HepG2 (cell line): ENCODE data around the gene ARHGEF16. TPM values are rescaled to one million over a fixed set of nuclear protein-coding genes. Genes with fewer than 3 reads are reported as not detected.

Experiments
- ATAC-seq: fragments of 200-7000 bp; cut with Tn5 transposase; 3 replicates; pipeline ENCODE4 v1.9.1; 2020; ENCODE audit warnings: mild to moderate bottlenecking, moderate library complexity
- BruUV-seq: library from RNA; stranded (reverse); fragments of 400-500 nt; replicated peaks from 2 replicates; lab custom pipeline; 2021; lab: Mats Ljungman, UMichigan
- CTCF ChIA-PET: fragments of 300-600 bp; formaldehyde crosslinking; extraction: SDS; loops from one replicate; lab custom pipeline; 2021; ENCODE audit warnings: low total read pairs, inconsistent platforms, low intra/inter-chr PET ratio; lab: Yijun Ruan, JAX
- POLR2A ChIA-PET: fragments of 350-600 bp; sonication (Branson Sonifier 250); formaldehyde crosslinking; loops from one replicate; lab custom pipeline; 2020; ENCODE audit warnings: antibody characterized with exemption, inconsistent platforms; lab: Yijun Ruan, JAX
- DNase-seq: peaks from one replicate; pipeline ENCODE4 v3.0.0-alpha.2; 2015; ENCODE audit warnings: low spot score
- FAIRE-seq: peaks from 3 replicates; lab custom pipeline; 2011; peaks lifted over from hg19 to GRCh38; lab: Jason Lieb, UNC
- H2AFZ ChIP-seq: one replicate; pipeline ENCODE4 v1.6.1; 2011; ENCODE audit warnings: low read length, inconsistent platforms
- H3K27ac ChIP-seq: fragments of 300-600 bp; 3 replicates; pipeline ENCODE4 v1.8.0; 2011; ENCODE audit warnings: mixed run types, mild to moderate bottlenecking, mixed read lengths, low read length, inconsistent platforms; ENCODE audit not compliant: insufficient read depth; ENCODE audit errors: extremely low read length
- H3K27me3 ChIP-seq, 2 experiments: fragments of 200-600 bp in 1 of 2; 2 replicates in 1 of 2; 3 replicates in 1 of 2; pipeline versions ENCODE4 v1.6.0 to v1.8.0; 2011; ENCODE audit warnings: low read length in 2 of 2, mild to moderate bottlenecking in 2 of 2, moderate library complexity in 2 of 2, inconsistent platforms in 1 of 2; ENCODE audit not compliant: insufficient read depth in 2 of 2, control insufficient read depth in 1 of 2
- H3K36me3 ChIP-seq, 2 experiments: fragments of 200-600 bp in 1 of 2; replicated peaks in 1 of 2; 2 replicates in 1 of 2; 3 replicates in 1 of 2; pipeline versions ENCODE4 v1.5.1 to v1.8.0; 2011; ENCODE audit warnings: low read length in 2 of 2, inconsistent platforms in 1 of 2; ENCODE audit not compliant: insufficient read depth in 2 of 2, control insufficient read depth in 1 of 2
- H3K4me1 ChIP-seq: 2 replicates; pipeline ENCODE4 v1.5.1; 2012; ENCODE audit warnings: low read length, inconsistent platforms; ENCODE audit not compliant: insufficient read depth
- H3K4me2 ChIP-seq: 2 replicates; pipeline ENCODE4 v1.6.0; 2011; ENCODE audit warnings: low read depth, low read length, inconsistent platforms
- H3K4me3 ChIP-seq, 3 experiments: fragments of 200-600 bp in 1 of 3; sonication (generic), shearing (Covaris generic) in 1 of 3; replicated peaks in 1 of 3; 2 replicates each; pipeline ENCODE4 v1.5.1; 2011 to 2016; ENCODE audit warnings: low read length in 3 of 3, inconsistent platforms in 2 of 3, low read depth in 2 of 3, mild to moderate bottlenecking in 2 of 3, control low read depth in 1 of 3, mixed read lengths in 1 of 3; ENCODE audit not compliant: insufficient read depth in 1 of 3
- H3K79me2 ChIP-seq: one replicate; pipeline ENCODE4 v1.6.1; 2011; ENCODE audit warnings: low read length, inconsistent platforms; ENCODE audit not compliant: insufficient read depth
- H3K9ac ChIP-seq: 2 replicates; pipeline ENCODE4 v1.6.0; 2011; ENCODE audit warnings: mild to moderate bottlenecking, low read depth, low read length, inconsistent platforms; ENCODE audit not compliant: insufficient read depth
- H3K9me3 ChIP-seq: 2 replicates; pipeline ENCODE4 v1.5.1; 2012; ENCODE audit warnings: mild to moderate bottlenecking, low read length
- H4K20me1 ChIP-seq: 2 replicates; pipeline ENCODE4 v1.6.0; 2011; ENCODE audit warnings: inconsistent platforms, mild to moderate bottlenecking, low read length, moderate library complexity; ENCODE audit not compliant: insufficient read depth
- ARNTL ChIP-seq: sonication (generic); formaldehyde crosslinking; IDR thresholded peaks from 2 replicates; pipeline ENCODE4 v1.4.0; 2020; ENCODE audit warnings: mild to moderate bottlenecking, missing genetic modification reagents
- ATF3 ChIP-seq: sonication (generic); formaldehyde crosslinking; IDR thresholded peaks from 2 replicates; pipeline ENCODE4 v1.4.0; 2020; ENCODE audit warnings: missing genetic modification reagents
- FOXK1 ChIP-seq: sonication (generic); formaldehyde crosslinking; IDR thresholded peaks from 2 replicates; pipeline ENCODE4 v1.4.0; 2020; ENCODE audit warnings: low read depth, missing genetic modification reagents, borderline replicate concordance
- GABPB1 ChIP-seq: IDR thresholded peaks from 2 replicates; pipeline ENCODE4 v1.6.1; 2016; ENCODE audit warnings: mild to moderate bottlenecking, missing genetic modification reagents, moderate library complexity, missing compliant biosample characterization
- HIVEP1 ChIP-seq: sonication (generic); formaldehyde crosslinking; IDR thresholded peaks from 2 replicates; pipeline ENCODE4 v1.4.0; 2020; ENCODE audit warnings: mild to moderate bottlenecking, missing genetic modification reagents
- HNF4A ChIP-seq: sonication (generic); formaldehyde crosslinking; IDR thresholded peaks from 2 replicates; pipeline ENCODE4 v1.4.0; 2020; ENCODE audit warnings: missing genetic modification reagents
- REL ChIP-seq: sonication (generic); formaldehyde crosslinking; conservative IDR thresholded peaks from 2 replicates; pipeline ENCODE4 v1.8.0; 2022; ENCODE audit warnings: mild to moderate bottlenecking, missing genetic modification reagents, moderate library complexity
- RXRA ChIP-seq: sonication (generic); formaldehyde crosslinking; IDR thresholded peaks from 2 replicates; pipeline ENCODE4 v1.5.1; 2020; ENCODE audit warnings: missing genetic modification reagents
- TFDP1 ChIP-seq: IDR thresholded peaks from 2 replicates; pipeline ENCODE4 v1.6.1; 2016; ENCODE audit warnings: missing compliant biosample characterization, missing genetic modification reagents, borderline replicate concordance
- ZNF232 ChIP-seq: sonication (generic); formaldehyde crosslinking; IDR thresholded peaks from 2 replicates; pipeline ENCODE4 v1.4.0; 2020; ENCODE audit warnings: missing genetic modification reagents, borderline replicate concordance
- ZNF282 ChIP-seq: fragments of 450-650 bp; IDR thresholded peaks from 2 replicates; pipeline ENCODE4 v1.6.1; 2018; ENCODE audit not compliant: partially characterized antibody
- ZNF563 ChIP-seq: sonication (generic); formaldehyde crosslinking; IDR thresholded peaks from 2 replicates; pipeline ENCODE4 v1.8.0; 2022; ENCODE audit warnings: mild to moderate bottlenecking, moderate library complexity, missing genetic modification reagents
- ZNF580 ChIP-seq: IDR thresholded peaks from 2 replicates; pipeline ENCODE4 v1.6.1; 2016; ENCODE audit warnings: low read depth, borderline replicate concordance
- ZNF740 ChIP-seq: sonication (generic); formaldehyde crosslinking; IDR thresholded peaks from 2 replicates; pipeline ENCODE4 v1.4.0; 2020; ENCODE audit warnings: missing genetic modification reagents
- WGBS: methylation state at CpG from one replicate; pipeline ENCODE4 v1.1.6; 2017; ENCODE audit warnings: low lambda C conversion rate; 5-methylcytosine and 5-hydroxymethylcytosine counted together
- in situ Hi-C: cut with HindIII; loops from 2 replicates; pipeline ENCODE4 v1.10.0; 2017; ENCODE audit warnings: low pct_unique_long_range_greater_than_20kb; ENCODE audit not compliant: extremely low pct_ligation_motif_present
- intact Hi-C: fragments of 100-400 bp; cut with micrococcal nuclease; formaldehyde crosslinking; loops from one replicate; pipeline ENCODE4 v1.10.0; 2022; ENCODE audit not compliant: unreplicated experiment
- polyA plus RNA-seq, 8 experiments: library from polyadenylated mRNA; depleted of rRNA in 3 of 8; stranded (reverse) in 7 of 8; unstranded in 1 of 8; fragments of >200 nt; fragmentation: Illumina TruSeq in 4 of 8; extraction: Trizol in 4 of 8; gene quantifications; 2 replicates each; pipeline versions ENCODE4 v1.2.1 to v1.2.3, GENCODE V29; 2011 to 2016; ENCODE audit warnings: low read depth in 4 of 8, missing spikeins in 1 of 8, mixed read lengths in 1 of 8; ENCODE audit not compliant: insufficient read depth in 1 of 8
- total RNA-seq, 5 experiments: library from RNA; depleted of rRNA; stranded (reverse); fragments of >200 nt; fragmentation: Illumina TruSeq; extraction: Trizol; gene quantifications; 2 replicates each; pipeline ENCODE4 v1.2.3, GENCODE V29; 2016; ENCODE audit warnings: low read depth in 1 of 5
- TF ChIP-seq, protein P1 (sequence below): IDR thresholded peaks from 2 replicates; pipeline ENCODE4 v1.4.0; 2020; ENCODE audit warnings: mild to moderate bottlenecking, missing genetic modification reagents
- TF ChIP-seq, protein P2 (sequence below): sonication (generic); formaldehyde crosslinking; IDR thresholded peaks from 2 replicates; pipeline ENCODE4 v1.4.0; 2020; ENCODE audit warnings: missing genetic modification reagents, borderline replicate concordance

ARHGEF16 gene
- total and polyA plus RNA-seq, 2 of the 13 experiments (the other 11 are each of a cell fraction or from before 2014, with no cell fraction given), result 20.3 to 39.9 TPM

- FAIRE-seq, result peak; percentile 57
- TF ChIP-seq, protein P1, sequence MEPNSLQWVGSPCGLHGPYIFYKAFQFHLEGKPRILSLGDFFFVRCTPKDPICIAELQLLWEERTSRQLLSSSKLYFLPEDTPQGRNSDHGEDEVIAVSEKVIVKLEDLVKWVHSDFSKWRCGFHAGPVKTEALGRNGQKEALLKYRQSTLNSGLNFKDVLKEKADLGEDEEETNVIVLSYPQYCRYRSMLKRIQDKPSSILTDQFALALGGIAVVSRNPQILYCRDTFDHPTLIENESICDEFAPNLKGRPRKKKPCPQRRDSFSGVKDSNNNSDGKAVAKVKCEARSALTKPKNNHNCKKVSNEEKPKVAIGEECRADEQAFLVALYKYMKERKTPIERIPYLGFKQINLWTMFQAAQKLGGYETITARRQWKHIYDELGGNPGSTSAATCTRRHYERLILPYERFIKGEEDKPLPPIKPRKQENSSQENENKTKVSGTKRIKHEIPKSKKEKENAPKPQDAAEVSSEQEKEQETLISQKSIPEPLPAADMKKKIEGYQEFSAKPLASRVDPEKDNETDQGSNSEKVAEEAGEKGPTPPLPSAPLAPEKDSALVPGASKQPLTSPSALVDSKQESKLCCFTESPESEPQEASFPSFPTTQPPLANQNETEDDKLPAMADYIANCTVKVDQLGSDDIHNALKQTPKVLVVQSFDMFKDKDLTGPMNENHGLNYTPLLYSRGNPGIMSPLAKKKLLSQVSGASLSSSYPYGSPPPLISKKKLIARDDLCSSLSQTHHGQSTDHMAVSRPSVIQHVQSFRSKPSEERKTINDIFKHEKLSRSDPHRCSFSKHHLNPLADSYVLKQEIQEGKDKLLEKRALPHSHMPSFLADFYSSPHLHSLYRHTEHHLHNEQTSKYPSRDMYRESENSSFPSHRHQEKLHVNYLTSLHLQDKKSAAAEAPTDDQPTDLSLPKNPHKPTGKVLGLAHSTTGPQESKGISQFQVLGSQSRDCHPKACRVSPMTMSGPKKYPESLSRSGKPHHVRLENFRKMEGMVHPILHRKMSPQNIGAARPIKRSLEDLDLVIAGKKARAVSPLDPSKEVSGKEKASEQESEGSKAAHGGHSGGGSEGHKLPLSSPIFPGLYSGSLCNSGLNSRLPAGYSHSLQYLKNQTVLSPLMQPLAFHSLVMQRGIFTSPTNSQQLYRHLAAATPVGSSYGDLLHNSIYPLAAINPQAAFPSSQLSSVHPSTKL, result 0 out of 2 replicates have a peak, but pooled peaks have one; percentile 21
- TF ChIP-seq ZNF580 (CRISPR knock-in tag) (0 out of 2 replicates have a peak, but pooled peaks have one; percentile 20), ZNF563 (CRISPR knock-in tag) (no peak; the same call in 1 of the 2 replicates), ATF3 (CRISPR knock-in tag) (0 out of 2 replicates have a peak, but pooled peaks have one; percentile 39), HIVEP1 (CRISPR knock-in tag) (peak; percentile 34; the same call in 1 of the 2 replicates), FOXK1 (peak; percentile 55; the same call in 1 of the 2 replicates), ZNF232 (CRISPR knock-in tag) (0 out of 2 replicates have a peak, but pooled peaks have one; percentile 19), HNF4A (CRISPR knock-in tag) (peak; percentile 61), ZNF282 (no peak), REL (CRISPR knock-in tag) (no peak), GABPB1 (CRISPR knock-in tag) (peak; percentile 15; the same call in 1 of the 2 replicates), RXRA (CRISPR knock-in tag) (peak; percentile 62; the same call in 1 of the 2 replicates), ZNF740 (peak; percentile 69; the same call in 1 of the 2 replicates), TFDP1 (CRISPR knock-in tag) (peak; percentile 45; the same call in 1 of the 2 replicates), ARNTL (0 out of 2 replicates have a peak, but pooled peaks have one; percentile 22)
- TF ChIP-seq, protein P2, sequence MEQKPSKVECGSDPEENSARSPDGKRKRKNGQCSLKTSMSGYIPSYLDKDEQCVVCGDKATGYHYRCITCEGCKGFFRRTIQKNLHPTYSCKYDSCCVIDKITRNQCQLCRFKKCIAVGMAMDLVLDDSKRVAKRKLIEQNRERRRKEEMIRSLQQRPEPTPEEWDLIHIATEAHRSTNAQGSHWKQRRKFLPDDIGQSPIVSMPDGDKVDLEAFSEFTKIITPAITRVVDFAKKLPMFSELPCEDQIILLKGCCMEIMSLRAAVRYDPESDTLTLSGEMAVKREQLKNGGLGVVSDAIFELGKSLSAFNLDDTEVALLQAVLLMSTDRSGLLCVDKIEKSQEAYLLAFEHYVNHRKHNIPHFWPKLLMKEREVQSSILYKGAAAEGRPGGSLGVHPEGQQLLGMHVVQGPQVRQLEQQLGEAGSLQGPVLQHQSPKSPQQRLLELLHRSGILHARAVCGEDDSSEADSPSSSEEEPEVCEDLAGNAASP (CRISPR knock-in tag), result peak; percentile 69; the same call in 1 of the 2 replicates
Observed at GRCh38 chr1:3460672-3461131, 6.2 kb downstream of the ARHGEF16 start.

More at GRCh38 chr1:3460672-3461131, 6.2 kb downstream of the ARHGEF16 start:
- POLR2A ChIA-PET, result interaction anchor here (1.0 to 11.4 kb wide), 4 partner anchors 12 to 140 kb away, joined by 3 to 282 read pairs (median 4); no protein-coding TSS in a partner anchor
- H4K20me1 ChIP-seq, result no peaks in the 10 kb centered on the region
- H3K4me2 ChIP-seq, result peak overlapping the region; percentile 99
- H3K9me3 ChIP-seq, result no peaks in the 10 kb centered on the region
- peaks cover 0 to 6% of the 10 kb centered on the region in 2 experiments; a peak in 4 of 5 replicates for H3K36me3 ChIP-seq
- H3K9ac ChIP-seq, result peak overlapping the region; percentile 86
- no TSS peak for BruUV-seq
- intact Hi-C loops, result no loop called here
- ATAC-seq, result peak; percentile 34
- DNase-seq, result peak; percentile 70
- H2AFZ ChIP-seq, result no peak overlapping the region
- H3K4me3 ChIP-seq, result peak overlapping the region in 2 of 3 experiments; percentile 32 to 66; a peak in 5 of 6 replicates
- H3K4me1 ChIP-seq, result peaks cover 60% of the 10 kb centered on the region
- WGBS, result 52% methylated on average over 4 of the region's 14 CpGs
- CTCF ChIA-PET, result interaction anchor here (0.7 kb wide), 1 partner anchor 23 kb away, joined by 3 read pairs; no protein-coding TSS in a partner anchor
- H3K27me3 ChIP-seq, result no peaks in the 10 kb centered on the region
- H3K79me2 ChIP-seq, result peaks cover 38% of the 10 kb centered on the region
- in situ Hi-C loops, result no loop called here
- H3K27ac ChIP-seq, result peak overlapping the region; percentile 98
